ENCODE results near the gene TXNDC2.

The TXNDC2 gene

GRCh38 chr18:9914584-9915290 lies 29.0 kb downstream of the TXNDC2 start:
- CTCF ChIA-PET, result interaction anchor here (1.0 to 3.7 kb wide), 2 partner anchors 9 to 12 kb away, joined by 3 to 14 read pairs; no protein-coding TSS in a partner anchor
- no peak for TF ChIP-seq CTCF (IDR thresholded peaks at IDR 0.05; ENCODE audit: control extremely low read depth, extremely low read depth, low read depth, missing control alignments)

GRCh38 chr18:9915291-9916076 lies 29.7 kb downstream of the TXNDC2 start:
- TF ChIP-seq CTCF (IDR thresholded peaks at IDR 0.05; ENCODE audit: control extremely low read depth, extremely low read depth, low read depth, missing control alignments), result no peak
- POLR2A ChIA-PET, result no interaction called here
- CTCF ChIA-PET, result interaction anchor here (0.8 to 3.7 kb wide), 3 partner anchors 9 to 21 kb away, joined by 3 to 14 read pairs (median 4); no protein-coding TSS in a partner anchor
- DNase-seq (ENCODE audit: extremely low spot score), result no peak

More at GRCh38 chr18:9914584-9915290, 29.0 kb downstream of the TXNDC2 start:
- peak; percentile 27 for DNase-seq (ENCODE audit: extremely low spot score)
- POLR2A ChIA-PET, result no interaction called here

GRCh38 chr18:9916077-9916639 lies 30.4 kb downstream of the TXNDC2 start:
- ChIA-PET CTCF (interaction anchor here (0.8 to 3.7 kb wide), 2 partner anchors 11 to 20 kb away, joined by 4 to 14 read pairs; no protein-coding TSS in a partner anchor), POLR2A (no interaction called here)
- TF ChIP-seq CTCF (IDR thresholded peaks at IDR 0.05; ENCODE audit: control extremely low read depth, extremely low read depth, low read depth, missing control alignments), result no peak
- no peak for DNase-seq (ENCODE audit: extremely low spot score)

- POLR2A ChIA-PET, result no interaction called here
- CTCF ChIA-PET, result no interaction called here
- no peak for DNase-seq (ENCODE audit: extremely low spot score)
- TF ChIP-seq CTCF (IDR thresholded peaks at IDR 0.05; ENCODE audit: control extremely low read depth, extremely low read depth, low read depth, missing control alignments), result no peak
These were observed 31.0 kb downstream of the TXNDC2 start for GRCh38 chr18:9916808-9917207.

GRCh38 chr18:9918016-9918680 lies 32.4 kb downstream of the TXNDC2 start:
- ChIA-PET POLR2A (no interaction called here), CTCF (no interaction called here)
- TF ChIP-seq CTCF (IDR thresholded peaks at IDR 0.05; ENCODE audit: control extremely low read depth, extremely low read depth, low read depth, missing control alignments), result no peak
- DNase-seq (ENCODE audit: extremely low spot score), result no peak

- POLR2A ChIA-PET, result no interaction called here
- CTCF ChIA-PET, result no interaction called here
- DNase-seq (ENCODE audit: extremely low spot score), result no peak
- TF ChIP-seq CTCF (IDR thresholded peaks at IDR 0.05; ENCODE audit: control extremely low read depth, extremely low read depth, low read depth, missing control alignments), result no peak
These were observed 33.9 kb downstream of the TXNDC2 start for GRCh38 chr18:9919564-9920232.
